ENCODE results near the gene MAL. TPM values are rescaled to one million over a fixed set of nuclear protein-coding genes. Genes with fewer than 3 reads are reported as not detected.

The MAL gene
- total RNA-seq, 1 donor from 2014 or later, result not detected

DNA sequence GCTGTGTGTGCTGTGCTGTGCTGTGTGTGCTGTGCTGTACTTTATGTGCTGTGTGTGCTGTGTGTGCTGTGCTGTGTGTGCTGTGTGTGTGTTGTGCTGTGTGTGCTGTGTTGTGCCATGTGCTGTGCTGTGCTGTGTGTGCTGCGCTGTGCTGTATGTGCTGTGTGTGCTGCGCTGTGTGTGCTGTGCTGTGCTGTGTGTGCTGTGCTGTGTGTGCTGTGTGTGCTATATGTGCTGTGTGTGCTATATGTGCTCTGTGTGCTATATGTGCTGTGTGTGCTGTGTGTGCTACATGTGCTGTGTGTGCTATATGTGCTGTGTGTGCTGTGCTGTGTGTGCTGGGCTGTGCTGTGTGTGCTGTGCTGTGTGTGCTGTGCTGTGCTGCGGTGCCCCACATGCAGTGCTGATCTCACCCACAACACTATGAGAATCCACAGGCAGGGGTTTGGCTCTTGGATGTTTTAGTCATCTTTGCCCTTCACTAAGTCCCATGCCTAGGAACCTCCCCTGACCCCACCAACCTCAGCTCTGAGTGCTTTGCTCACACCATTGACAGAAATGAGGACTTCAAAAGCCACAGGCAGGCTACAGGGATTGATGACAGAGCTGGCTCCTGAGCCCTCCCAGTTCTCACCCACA, 30.5 kb upstream of the MAL start:
- no peaks in the 10 kb centered on the region for H3K79me2 ChIP-seq (ENCODE audit: low read depth)

DNA sequence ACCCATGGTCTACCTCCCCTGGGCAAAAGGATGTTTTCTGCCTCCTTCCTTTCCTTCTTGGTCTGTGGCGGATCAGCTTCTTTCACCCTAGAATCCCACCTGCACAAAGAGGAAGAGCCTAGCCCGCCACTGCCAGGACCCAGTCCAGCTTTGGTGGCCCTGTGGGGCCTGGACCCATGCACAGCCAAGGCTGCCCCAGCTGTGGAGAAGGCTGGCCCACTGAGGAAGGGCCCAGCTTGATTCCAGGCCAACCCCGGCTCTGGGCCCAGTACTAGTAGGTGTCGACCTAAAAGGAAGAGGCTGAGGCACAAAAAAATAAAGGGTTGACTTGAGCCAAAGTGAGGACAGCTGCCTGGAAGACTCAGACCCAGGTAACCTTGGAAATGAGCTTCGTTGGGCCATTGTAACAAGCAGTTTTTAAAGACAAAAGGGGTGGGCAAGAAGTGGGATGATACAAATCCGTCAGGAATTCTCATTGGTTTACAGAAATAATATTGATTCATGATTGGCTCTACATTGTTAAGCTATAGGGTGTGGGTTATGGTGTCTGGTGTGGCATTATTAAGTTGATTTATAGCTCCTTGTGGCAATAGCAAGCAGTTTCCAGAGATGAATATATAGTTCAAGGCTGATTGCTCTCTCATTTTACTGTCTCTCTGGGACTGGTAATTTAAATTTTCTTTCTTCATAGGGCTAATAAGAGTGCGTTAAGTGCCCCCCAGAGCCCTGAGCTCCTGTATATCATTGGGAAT, 29.8 kb upstream of the MAL start:
- Histone ChIP-seq H4K20me1 (ENCODE audit: low read depth) (no peaks in the 10 kb centered on the region), H3K4me3 (no peak overlapping the region), H3K36me3 (no peaks in the 10 kb centered on the region), H3K27ac (no peak overlapping the region), H3K9ac (no peak overlapping the region), H2AFZ (replicated peaks) (no peak overlapping the region), H3K79me2 (ENCODE audit: low read depth) (no peaks in the 10 kb centered on the region), H3K27me3 (no peaks in the 10 kb centered on the region), H3K4me1 (no peaks in the 10 kb centered on the region), H3K4me2 (no peak overlapping the region), H3F3A (ENCODE audit: low read depth) (no peaks in the 10 kb centered on the region), H3K9me3 (ENCODE audit: low read depth) (no peaks in the 10 kb centered on the region)
- peaks cover 44% of the 10 kb centered on the region for H3K4me1 Mint-ChIP-seq
- TF ChIP-seq EZH2 (IDR thresholded peaks at IDR 0.05) (no peak), EZH2phosphoT487 (IDR thresholded peaks at IDR 0.05) (no peak)
- TF ChIP-seq, protein P1, sequence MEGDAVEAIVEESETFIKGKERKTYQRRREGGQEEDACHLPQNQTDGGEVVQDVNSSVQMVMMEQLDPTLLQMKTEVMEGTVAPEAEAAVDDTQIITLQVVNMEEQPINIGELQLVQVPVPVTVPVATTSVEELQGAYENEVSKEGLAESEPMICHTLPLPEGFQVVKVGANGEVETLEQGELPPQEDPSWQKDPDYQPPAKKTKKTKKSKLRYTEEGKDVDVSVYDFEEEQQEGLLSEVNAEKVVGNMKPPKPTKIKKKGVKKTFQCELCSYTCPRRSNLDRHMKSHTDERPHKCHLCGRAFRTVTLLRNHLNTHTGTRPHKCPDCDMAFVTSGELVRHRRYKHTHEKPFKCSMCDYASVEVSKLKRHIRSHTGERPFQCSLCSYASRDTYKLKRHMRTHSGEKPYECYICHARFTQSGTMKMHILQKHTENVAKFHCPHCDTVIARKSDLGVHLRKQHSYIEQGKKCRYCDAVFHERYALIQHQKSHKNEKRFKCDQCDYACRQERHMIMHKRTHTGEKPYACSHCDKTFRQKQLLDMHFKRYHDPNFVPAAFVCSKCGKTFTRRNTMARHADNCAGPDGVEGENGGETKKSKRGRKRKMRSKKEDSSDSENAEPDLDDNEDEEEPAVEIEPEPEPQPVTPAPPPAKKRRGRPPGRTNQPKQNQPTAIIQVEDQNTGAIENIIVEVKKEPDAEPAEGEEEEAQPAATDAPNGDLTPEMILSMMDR (IDR thresholded peaks at IDR 0.05), result no peak
- DNase-seq (ENCODE audit: low spot score), result no peak
- H3K4me3 Mint-ChIP-seq, result peak overlapping the region; percentile 57
- peaks cover 17% of the 10 kb centered on the region for H3K27me3 Mint-ChIP-seq (ENCODE audit: insufficient read depth, low read depth)
- H3K27ac Mint-ChIP-seq, result peak overlapping the region; percentile 98
- H3K36me3 Mint-ChIP-seq, result no peaks in the 10 kb centered on the region
- no peaks in the 10 kb centered on the region for H3K9me3 Mint-ChIP-seq

More for the DNA sequence above, 30.5 kb upstream of the MAL start:
- H3K36me3 ChIP-seq, result no peaks in the 10 kb centered on the region
- H3K9ac ChIP-seq, result no peak overlapping the region
- H4K20me1 ChIP-seq (ENCODE audit: low read depth), result no peaks in the 10 kb centered on the region
- peak overlapping the region; percentile 98 for H3K27ac Mint-ChIP-seq
- H3K4me2 ChIP-seq, result no peak overlapping the region
- H3K9me3 ChIP-seq (ENCODE audit: low read depth), result no peaks in the 10 kb centered on the region
- no peaks in the 10 kb centered on the region for H3K4me1 ChIP-seq
- H3K9me3 Mint-ChIP-seq, result no peaks in the 10 kb centered on the region
- H3K36me3 Mint-ChIP-seq, result no peaks in the 10 kb centered on the region
- no peaks in the 10 kb centered on the region for H3F3A ChIP-seq (ENCODE audit: low read depth)
- no peak overlapping the region for H2AFZ ChIP-seq (replicated peaks)
- peak overlapping the region; percentile 75 for H3K4me3 Mint-ChIP-seq
- no peak for DNase-seq (ENCODE audit: low spot score)
- H3K27me3 Mint-ChIP-seq (ENCODE audit: insufficient read depth, low read depth), result peaks cover 10% of the 10 kb centered on the region
- no peak overlapping the region for H3K4me3 ChIP-seq
- H3K27ac ChIP-seq, result no peak overlapping the region
- no peaks in the 10 kb centered on the region for H3K27me3 ChIP-seq
- peaks cover 44% of the 10 kb centered on the region for H3K4me1 Mint-ChIP-seq
- TF ChIP-seq EZH2 (IDR thresholded peaks at IDR 0.05), result no peak
- TF ChIP-seq, protein P1 (IDR thresholded peaks at IDR 0.05), result no peak
- TF ChIP-seq EZH2phosphoT487 (IDR thresholded peaks at IDR 0.05), result no peak

DNA sequence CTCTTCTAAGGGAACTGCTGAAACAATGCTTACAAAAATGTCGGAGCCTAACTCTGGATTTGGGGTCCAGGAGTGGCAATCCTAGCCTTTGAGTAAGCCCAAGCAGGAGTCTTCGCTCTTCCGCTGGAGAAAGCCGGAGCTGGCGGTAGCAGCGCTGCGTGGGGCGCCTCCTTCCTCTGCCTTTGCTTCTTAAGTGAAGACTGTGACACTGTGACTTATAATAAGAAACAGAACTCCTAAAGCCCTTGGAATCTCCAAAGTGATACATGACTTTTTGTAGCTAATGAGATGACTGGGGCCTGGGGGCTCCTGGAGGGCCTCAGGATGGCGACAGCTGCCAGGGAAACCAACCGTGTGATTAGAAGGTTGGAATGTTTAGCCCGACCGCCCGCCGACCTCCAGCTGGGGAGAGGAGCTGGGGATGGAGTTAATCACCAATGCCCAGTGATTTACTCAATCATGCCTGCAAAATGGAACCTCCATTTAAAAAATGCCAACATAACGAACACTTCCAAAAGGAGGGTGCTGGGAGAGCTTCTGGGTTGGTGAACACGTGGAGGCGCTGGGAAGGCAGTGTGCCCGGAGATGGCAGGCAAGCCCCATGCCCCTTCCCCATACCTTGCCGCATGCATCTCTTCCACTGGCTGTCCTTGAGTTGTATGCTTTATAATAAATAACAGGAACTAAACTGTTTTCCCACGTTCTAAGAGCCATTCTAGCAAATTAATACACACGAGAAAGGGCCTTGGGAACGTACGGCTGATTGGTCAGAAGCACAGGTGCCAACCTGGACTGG, 29.0 kb upstream of the MAL start:
- no peaks in the 10 kb centered on the region for H3K9me3 Mint-ChIP-seq
- H3K27ac Mint-ChIP-seq, result peak overlapping the region; percentile 98
- Histone ChIP-seq H3K27me3 (no peaks in the 10 kb centered on the region), H3K9me3 (ENCODE audit: low read depth) (no peaks in the 10 kb centered on the region), H3K36me3 (no peaks in the 10 kb centered on the region), H2AFZ (replicated peaks) (no peak overlapping the region), H4K20me1 (ENCODE audit: low read depth) (no peaks in the 10 kb centered on the region), H3K9ac (no peak overlapping the region), H3K79me2 (ENCODE audit: low read depth) (no peaks in the 10 kb centered on the region), H3K27ac (no peak overlapping the region), H3K4me1 (no peaks in the 10 kb centered on the region), H3K4me2 (no peak overlapping the region), H3F3A (ENCODE audit: low read depth) (no peaks in the 10 kb centered on the region), H3K4me3 (no peak overlapping the region)
- DNase-seq (ENCODE audit: low spot score), result no peak
- TF ChIP-seq, protein P1 (IDR thresholded peaks at IDR 0.05), result no peak
- no peak for TF ChIP-seq EZH2phosphoT487 (IDR thresholded peaks at IDR 0.05)
- H3K36me3 Mint-ChIP-seq, result no peaks in the 10 kb centered on the region
- H3K4me1 Mint-ChIP-seq, result peaks cover 47% of the 10 kb centered on the region
- peaks cover 17% of the 10 kb centered on the region for H3K27me3 Mint-ChIP-seq (ENCODE audit: insufficient read depth, low read depth)
- H3K4me3 Mint-ChIP-seq, result peak overlapping the region; percentile 48
